HG02943 (cell line): ENCODE results near the gene WFS1.

Source experiments
- ATAC-seq: cut with Tn5 transposase; IDR thresholded peaks from one replicate; pipeline ENCODE4 v1.9.1; 2021; ENCODE audit warnings: mild to moderate bottlenecking, low read depth, moderate library complexity; ENCODE audit not compliant: unreplicated experiment

WFS1 gene, protein sequence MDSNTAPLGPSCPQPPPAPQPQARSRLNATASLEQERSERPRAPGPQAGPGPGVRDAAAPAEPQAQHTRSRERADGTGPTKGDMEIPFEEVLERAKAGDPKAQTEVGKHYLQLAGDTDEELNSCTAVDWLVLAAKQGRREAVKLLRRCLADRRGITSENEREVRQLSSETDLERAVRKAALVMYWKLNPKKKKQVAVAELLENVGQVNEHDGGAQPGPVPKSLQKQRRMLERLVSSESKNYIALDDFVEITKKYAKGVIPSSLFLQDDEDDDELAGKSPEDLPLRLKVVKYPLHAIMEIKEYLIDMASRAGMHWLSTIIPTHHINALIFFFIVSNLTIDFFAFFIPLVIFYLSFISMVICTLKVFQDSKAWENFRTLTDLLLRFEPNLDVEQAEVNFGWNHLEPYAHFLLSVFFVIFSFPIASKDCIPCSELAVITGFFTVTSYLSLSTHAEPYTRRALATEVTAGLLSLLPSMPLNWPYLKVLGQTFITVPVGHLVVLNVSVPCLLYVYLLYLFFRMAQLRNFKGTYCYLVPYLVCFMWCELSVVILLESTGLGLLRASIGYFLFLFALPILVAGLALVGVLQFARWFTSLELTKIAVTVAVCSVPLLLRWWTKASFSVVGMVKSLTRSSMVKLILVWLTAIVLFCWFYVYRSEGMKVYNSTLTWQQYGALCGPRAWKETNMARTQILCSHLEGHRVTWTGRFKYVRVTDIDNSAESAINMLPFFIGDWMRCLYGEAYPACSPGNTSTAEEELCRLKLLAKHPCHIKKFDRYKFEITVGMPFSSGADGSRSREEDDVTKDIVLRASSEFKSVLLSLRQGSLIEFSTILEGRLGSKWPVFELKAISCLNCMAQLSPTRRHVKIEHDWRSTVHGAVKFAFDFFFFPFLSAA

DNA sequence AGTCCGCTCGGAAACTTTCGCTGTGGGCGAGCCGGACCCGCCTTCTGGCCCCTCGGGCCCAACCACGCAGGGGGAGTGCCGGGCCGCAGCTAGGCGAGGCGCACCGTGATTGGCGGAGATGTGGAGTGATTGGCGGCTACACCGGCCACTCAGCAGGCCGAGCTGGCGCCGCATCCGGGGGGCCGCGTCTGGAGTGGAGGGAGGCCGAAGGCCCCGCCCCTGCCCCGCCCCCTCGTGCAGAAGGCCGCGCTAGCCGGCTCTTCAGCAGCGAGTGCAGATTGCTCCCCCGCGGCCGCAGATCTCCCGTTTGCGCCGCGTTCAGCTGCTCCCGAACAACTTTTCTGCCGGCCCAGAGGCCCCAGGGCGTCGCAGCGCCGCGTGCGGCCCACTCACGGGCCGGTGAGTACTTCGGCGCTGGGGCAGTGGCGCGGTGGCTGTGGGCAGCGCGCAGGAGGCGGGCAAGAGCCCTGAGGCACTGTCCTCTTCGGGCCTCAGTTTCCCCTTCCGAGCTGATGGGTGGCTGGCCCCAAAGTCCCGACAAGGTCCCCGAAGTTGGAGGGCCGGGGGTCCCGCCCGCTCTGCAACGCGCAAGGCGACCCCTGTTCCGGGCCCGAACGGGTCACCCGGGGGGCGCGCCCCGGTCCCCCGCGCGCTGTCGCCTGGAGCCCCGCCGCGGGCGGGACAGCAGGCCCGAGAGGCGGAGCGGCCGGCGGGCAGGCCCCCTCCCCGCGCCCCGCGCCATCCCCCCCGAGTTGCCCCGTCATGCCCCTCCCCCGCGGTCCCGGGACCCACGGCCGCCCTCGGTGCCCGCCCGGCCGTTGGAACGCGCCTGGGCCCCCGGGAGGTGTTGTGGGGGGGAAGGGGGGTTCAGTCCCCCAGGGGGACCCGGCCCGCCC, at the start of gene WFS1:
Gene WFS1, plus strand, starts transcription at position 235 of the 896 bp plus-strand sequence. CDS start 7,606 bp downstream, outside the sequence.
- peak; percentile 100 for ATAC-seq

DNA sequence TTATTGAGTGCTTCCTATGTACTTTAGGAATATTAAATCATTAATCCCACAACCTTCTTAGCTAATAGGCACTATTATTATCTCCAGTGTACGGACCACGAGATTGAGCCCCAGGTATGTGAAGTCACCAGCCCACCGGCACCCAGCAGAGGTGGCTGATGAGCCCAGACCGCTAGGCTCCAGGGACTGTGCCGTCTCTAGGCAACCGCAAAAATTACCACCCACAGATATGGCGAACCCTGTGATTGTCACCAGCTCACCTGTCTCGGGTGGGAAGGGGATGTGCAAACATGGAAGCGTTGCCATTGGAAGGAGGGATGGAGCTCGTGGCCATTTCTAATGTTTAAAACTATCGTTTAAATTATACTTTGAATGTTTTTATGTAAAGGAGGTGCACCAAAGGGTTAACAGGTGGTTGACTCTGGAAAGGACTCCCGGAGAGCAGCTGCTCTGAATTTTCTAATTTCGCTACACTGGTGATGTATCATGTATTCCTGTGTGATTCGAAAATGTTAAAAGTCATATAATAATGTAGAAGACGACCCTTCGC, 48.3 kb upstream of the WFS1 start:
- ATAC-seq: no peak

DNA sequence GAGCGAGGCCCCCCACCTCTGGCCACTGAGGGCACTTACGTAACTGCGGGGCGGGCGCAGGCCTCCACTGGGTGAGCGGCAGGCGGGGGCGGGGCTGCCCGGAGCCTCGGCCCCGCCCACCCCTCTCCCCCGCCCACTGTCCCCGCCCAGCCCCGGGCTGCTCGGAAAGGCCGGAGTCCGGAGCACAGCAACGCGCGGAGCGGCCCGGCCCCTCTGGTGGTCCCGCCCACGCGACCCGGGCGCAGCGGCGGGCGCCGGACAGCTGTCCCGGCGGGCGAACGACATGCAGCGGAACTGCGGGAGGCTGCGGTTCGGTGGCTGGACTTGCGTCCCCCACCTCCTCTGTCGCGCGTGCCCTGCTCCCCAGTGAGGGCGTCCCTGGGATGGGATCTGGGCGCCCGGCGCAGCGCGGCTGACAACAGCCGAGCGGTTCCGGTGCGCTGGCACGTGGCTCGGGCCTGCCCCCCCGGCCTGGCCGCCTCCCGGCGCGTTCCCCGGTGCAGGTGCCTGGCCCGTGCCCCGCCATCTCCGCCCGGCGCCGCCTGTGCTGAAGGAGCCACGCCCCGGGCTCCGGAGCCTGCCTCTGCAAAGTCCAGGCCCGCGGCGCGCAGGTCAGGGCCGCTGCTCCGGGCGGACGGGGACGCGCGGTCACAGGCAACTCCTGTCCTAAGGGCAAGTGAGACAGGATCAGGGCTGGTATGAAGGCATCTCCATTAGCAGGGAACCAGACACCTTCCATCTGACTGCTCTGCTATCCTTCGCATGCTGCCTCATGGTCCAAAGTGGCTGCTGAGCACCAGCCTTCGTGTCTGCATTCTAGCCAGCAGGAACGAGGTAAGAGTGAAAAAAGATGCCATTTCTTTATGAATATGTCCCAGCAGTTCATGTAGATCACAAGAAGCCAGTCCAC, 47.5 kb upstream of the WFS1 start:
- no peak for ATAC-seq

DNA sequence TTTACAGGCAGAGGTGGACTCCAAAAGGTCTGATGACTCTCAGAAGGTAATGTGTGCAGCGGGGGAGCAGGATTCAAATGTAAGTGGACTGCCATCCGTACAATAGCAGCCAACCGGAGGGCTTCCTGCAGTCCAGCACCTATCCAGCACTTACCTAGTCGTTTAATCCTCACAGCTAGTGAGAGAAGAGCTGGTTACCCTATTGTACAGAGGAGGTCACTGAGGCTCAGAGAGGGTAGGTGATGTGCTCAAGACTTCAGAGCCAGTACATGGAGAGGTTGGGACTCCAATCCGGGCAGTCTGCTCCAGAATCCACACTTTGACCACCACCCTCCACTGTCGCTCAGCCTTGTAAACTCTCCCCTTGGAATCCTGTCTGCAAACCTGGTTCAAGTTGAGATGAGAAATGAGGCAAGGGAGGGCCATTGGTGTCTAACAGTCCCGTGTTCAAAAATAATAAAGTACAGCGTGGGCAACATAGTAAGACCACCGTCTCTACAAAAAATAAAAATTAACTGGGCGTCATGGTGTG, 46.8 kb upstream of the WFS1 start:
- no peak for ATAC-seq

DNA sequence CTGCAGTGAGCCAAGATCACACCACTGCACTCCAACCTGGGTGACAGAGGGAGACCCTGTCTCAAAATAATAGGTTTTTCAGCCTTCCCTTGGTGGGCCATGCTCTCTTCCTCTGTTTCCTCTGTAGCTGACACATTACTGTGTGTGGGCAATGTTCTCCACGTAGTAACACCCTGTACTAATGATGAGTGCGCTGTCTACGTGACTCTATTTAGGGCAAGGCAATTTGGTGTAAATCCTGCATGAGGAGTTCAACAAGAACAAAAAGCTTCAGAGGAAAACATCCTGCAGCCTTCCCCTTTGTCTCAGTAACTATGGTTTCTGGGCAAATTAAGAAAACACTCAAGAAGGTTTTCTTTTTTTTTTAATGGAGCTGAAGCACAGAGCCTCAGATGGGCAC, 44.9 kb upstream of the WFS1 start:
- ATAC-seq: no peak

DNA sequence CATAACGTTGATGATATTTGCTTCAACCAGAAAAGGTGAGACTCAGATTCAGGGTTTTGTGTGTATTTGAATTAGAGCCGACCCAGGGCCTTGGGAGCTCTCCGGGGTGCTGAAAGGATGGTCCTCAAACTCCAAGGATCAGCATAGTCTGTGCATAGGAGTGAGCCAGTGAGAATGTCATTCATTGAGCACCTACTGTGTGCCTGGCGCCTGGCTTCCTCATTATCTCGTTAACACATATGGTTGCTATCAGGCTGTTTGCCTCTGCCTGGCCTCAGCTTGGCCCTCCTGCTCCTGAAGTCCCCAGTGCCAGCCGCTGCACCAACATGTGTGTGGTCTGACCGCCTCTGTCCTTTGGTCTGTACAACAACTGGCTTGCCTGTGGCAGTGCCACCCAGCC, 44.2 kb upstream of the WFS1 start:
- no peak for ATAC-seq

DNA sequence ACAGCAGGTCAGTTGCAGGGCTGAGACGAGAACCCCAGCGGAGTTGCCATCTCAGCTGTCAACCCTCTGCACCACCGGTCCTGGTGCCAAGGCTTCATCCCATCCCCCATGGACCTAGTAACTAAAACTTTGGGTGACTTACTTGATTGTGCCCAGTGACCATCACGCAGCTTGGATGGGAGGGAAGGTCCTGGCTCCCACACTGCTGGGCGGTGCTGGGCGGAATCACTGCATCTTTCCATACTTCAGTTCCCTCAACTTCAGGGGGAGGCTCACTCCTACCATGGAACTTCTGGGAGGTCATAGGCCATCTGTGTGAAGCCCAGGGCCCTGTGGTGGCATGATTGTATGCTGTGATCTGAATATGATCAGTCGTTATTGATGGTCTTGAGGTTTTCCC, 43.1 kb upstream of the WFS1 start:
- ATAC-seq: no peak

DNA sequence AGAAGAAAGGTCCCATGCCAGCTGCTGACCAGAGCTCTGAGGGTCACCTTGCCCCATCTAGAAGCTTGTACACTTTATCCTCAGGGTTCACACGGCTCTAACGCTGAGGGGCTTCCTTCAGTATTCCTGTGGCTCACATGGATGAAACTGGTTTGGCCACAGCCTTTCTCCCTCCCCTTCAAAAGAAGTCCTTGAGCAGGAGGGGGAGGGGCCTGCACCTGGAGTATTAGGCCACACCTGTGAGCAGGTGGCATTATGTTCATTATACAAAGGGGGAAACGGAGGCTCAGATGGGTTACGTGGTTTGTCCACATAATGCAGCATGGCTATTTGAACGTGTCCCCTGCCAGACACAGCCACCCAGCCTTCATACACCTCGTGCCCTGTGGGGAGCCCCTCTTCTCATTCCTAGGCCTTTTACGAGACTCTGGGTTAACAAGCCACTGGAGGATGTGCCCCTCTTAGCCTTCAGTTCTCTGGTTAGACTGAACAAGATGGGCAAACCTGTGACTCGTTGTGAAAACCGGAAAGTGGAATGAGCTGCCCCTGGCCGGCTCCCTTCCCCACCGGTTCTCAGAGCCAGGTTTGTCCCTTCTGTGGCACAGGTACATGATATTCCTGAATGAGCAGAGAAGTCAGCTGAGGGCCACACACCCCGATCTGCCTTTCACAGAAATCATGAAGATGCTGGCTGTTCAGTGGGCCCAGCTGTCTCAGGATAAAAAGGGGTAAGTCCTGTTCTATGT, 42.1 kb upstream of the WFS1 start:
- ATAC-seq: no peak

DNA sequence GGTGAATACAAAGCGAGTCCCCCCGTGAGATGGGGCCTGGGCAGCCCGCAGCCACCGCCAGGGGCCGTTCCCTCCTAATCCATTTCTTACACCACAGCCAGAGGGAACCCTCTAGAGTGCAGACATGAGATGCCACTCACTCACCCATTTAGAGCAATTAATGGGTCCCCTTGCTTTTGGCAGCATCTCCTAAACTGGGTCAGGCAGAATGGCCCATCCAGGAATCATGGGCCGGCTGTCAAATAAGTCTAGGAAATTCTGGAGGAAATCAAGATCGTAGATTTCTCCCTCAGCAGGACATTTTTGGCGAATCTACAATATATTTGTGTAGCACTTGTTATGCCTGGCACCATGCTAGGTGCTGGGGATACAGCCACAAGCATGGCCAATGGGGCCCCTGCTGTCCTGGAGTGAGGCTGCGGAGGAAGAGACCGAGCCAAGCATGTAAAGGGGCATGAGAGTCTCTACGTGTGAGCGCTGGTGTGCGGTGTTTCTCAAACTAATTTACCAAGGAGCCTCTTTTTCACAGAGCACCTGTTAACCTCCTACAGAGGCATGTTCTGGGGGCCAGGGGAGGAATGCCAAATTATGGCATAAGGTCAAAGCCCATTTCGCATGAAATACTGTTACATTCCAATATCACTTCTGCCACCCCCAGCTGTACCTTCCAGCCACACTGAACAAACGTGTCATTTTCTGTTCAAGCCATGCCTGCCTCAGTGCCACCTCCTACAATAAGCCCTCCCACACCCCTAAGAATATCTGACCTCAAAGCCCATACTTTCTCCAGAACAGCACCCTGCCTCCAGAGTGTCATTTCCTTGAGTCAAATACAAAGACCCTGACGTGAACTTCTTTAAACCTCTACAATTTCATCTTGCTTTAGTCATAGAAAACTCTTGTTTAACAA, 41.2 kb upstream of the WFS1 start:
- no peak for ATAC-seq

DNA sequence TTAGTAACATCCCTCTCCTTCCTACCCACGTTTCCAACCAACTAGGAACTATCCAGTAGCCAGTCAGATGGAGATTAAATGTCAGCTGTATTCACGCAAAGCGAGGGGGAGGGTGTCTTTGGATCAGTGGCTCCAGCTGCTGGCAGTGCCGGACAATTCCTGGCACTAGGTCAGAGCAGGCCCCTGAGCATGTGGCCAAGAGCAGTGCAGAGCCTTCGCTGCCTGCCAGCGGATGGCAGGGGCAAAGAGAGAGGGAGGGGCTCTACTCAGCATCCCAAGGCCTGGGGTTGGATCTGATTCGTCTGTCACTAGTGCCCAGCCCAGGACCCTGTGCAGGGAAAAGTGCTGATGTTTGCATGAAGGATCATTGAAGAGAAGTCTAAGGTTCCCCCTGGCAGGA, 40.6 kb upstream of the WFS1 start:
- ATAC-seq: no peak

DNA sequence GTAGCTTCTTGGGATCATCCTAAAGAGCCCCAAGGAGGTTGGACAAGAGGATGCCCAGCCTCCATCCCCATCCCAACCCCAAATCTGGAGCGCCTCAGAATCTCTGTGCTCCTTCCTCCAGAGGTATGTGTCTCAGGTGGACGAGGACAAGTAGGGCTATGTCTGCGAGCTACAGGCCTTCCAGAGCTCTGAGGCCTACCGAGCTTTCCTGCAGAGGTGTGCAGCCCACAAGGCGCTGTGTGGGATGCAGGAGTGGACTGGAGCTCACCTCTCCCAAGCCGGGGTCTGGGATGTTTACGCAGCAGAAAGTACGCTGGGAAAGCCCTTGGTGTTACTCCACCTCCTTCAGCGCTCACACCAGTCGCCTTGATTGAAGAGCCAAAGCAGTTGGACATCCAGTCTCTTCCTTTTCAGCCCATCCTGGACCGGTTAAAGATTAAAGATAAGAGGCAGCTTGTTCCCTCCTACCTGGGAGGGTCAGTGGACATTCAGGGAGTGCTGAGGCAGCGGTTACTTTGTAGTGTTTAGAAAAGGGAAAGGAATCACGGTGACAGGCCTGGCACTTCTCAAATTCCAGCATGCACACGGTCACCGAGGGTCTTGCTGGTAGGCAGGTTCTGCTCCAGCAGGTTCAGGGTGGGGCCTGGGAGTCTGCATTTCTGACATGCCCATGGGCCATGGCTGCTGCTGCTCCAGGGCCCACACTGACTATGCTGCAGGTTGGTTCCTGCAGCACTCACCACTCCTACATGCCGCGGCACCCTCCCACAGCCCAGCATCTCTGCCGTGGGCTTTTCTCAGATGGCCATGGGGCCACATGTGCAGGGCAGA, 39.8 kb upstream of the WFS1 start:
- ATAC-seq: no peak

DNA sequence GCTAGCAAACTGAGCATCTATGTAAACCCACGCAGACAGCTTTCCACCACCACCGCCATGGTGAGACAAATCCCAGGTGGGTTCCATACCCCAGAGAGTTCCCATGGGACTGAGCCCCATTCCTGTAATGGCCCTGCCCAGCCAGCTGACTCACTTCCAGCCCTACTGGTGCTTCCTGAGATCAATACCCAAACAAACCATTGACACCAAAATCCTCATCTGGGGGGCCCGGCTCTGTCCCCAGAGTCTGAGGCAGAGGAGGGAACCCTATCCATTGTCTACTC, 39.2 kb upstream of the WFS1 start:
- ATAC-seq: no peak

DNA sequence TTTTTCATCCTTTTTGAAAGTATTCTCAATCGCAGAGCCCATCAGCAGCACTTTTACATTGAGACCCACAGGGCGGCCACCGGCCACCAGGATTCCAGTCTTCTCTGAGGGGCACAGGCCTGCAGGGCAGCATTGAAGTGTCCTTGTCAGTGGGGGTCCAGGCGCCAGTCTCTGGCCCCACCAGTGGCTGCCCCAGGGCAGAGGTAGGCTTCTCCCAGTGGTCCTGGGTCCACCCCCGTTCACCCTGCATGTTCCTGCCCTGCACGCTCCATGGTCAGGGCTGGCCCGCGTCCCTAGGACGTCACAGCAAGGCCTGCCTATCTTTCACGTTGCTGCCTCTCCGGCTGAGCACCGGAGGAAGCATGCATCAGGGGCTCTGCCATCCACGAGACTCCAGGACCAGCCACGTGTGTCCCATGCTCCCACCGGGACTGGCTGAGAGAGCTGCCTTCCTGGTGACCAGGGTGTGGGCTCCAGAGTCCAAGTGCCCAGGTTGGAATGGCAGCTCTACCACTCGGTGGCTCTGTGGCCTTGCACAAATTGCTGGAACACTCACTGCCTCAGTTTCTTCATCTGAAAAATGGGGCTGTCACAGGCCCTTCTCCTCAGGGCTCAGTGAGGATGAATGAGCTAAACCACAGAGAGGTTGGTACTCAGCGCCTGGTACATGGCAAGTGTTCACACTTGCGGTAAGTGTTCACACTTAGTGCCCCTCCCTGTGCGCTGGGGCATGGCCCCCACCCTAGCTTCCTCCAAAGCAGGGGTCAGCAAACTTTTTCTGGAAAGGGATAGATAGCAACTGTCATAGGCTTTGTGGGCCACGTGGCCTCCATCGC, 38.6 kb upstream of the WFS1 start:
- no peak for ATAC-seq

DNA sequence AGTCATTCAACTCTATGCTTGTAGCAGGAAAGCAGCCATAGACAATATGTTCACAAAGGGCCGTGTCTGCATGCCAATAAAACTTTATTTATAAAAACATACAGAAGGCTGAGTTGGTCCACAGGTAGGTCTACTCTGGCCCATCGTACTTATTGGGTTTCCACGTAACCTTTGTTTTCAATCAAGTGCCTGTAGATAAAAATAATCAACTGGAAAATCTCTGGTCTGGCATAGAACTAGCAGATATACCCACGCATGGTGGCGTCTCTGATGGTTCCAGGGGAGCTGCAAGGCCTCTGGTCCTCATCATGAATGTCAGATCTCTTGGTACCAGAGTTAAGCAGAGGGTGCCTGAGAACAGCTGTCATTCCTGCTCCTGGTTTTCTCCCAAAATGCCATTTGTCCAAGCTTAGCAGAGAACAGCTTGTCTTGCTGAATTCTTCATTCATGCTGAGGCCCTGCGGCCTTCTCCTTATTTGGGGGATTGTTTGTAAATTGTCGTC, 37.9 kb upstream of the WFS1 start:
- no peak for ATAC-seq
